Activated CD8-positive, alpha-beta memory T cell treated with anti-CD3 and anti-CD28 coated beads, Interleukin-2, amount 50 U/mL, for 1 hour (primary cell): ENCODE data around the gene ROR1.

Experiments used
- DNase-seq: peaks from one replicate; pipeline ENCODE4 v3.0.0-alpha.2; 2020; ENCODE audit errors: extremely low read depth

Gene ROR1

DNA sequence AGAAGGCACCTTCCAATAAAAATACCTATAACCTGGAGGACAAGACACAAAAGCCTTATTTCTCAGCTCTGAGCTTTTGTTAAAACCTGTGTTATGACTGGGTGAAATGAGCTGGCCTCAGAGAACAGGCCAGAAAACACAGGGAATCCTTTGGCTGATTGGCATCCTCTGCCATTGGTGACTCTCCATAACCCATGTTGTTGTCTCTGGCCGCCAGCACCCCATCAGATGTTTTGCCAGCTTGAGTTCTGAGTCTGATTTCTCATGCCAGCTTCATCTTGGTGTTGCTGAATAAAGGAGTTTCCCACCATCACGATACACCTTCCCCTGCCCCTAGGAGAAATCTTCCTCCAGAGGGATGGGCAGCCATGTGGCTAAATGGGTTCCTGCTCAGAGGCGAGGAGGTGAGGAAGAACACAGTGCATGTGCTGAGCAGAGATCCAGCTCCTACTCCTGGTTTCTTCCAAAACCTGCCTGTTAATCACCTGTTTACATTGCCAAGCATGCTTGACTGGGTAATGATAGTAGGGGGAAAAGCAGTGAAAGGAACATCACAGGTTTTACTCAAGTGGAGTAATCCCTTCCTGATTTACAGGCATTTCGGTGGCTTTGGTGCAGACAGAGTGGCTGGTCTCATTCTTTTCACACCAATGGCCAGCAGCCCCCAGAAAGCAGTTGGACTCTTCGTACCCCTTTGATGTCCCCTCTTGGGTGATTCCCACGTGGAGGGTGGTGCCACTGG lies 109.8 kb downstream of the ROR1 start:
- DNase-seq: no peak

DNA sequence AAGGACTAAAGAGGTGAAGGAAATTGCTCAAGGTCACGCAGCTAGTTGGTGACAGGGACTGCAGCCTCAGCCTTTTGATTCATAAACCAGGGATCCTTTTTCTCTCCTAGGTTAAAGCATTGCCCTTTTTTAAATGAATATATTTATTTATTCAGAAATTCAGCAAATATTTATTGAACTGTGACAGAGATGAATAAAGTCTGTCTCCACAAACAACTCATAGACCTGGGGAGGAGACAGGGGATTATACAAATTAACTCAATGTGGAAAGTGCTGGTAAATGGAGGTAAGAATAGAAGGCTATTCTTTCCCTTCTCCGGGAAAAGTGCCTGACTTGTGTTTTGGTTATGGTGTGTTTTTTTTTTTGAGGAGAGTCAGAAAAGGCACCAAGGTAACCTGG lies 110.7 kb downstream of the ROR1 start:
- no peak for DNase-seq

DNA sequence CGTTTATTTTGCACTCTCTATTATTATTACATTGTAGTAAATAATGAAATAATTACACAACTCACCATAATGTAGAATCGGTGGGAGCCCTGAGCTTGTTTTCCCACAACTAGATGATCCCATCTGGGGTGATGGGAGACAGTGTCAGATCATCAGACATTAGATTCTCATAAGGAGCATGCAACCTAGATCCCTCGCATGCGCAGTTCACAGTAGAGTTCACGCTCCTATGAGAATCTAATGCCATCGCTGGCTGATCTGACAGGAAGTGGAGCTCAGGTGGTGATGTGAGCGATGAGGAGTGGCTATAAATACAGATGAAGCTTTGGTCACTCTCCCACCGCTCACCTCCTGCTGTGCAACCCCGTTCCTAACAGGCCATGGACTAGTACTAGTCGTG lies 112.1 kb downstream of the ROR1 start:
- DNase-seq: no peak

DNA sequence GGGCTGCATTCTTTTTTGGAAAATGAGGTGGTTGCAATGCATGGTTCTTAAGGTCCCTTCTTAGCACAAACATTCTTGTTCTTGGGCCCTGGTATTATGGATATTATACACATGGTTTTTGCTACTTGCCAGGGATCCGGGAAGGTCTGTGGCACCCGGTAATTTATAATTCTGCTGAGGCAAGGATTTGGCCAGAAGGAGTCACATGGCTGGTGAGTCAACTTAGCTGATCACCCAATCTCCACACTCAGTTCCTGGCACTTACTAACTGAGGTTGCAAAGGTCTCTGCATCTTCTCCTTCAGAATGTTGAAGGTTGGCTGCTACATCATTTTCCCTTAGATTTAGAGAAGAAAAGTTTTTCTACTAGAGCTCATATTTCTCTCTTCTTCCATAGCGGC lies 112.5 kb downstream of the ROR1 start:
- DNase-seq: no peak

DNA sequence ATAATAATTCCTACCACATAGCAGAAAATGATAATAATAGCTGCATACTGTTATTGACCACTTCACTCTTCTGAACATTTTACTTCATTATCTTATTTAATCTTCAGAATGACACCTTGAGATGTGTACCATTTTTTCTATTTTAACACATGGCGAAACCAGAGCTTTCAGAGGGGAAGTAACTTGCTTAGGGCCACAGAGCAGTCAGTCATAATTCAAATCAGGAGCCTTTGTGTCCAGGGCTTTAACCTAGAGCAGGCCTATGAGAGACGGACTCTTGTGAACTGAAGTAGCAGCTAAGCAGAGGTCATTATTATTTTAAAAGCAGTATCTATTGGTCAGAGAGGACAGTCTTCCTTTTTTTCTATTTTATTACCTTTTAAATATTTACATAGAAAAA lies 114.0 kb downstream of the ROR1 start:
- no peak for DNase-seq

DNA sequence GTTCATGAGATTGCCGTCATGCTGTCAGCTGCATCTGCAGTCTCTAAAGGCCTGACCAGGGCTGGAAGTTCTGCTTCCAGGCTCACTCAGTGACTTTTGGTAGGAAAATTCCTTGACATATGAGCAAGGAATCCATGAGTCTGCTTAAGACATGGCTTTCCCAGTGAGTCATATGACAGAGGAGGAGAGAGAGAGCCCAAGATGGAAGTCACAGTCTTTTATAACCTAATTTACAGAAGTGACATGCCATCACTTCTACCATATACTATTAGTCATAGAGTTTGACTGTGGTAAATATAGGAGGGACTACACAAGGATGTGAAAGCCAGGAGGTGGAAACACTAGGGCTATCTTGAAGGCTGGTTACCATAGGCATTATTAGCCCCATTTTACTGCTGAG lies 115.2 kb downstream of the ROR1 start:
- DNase-seq: no peak

DNA sequence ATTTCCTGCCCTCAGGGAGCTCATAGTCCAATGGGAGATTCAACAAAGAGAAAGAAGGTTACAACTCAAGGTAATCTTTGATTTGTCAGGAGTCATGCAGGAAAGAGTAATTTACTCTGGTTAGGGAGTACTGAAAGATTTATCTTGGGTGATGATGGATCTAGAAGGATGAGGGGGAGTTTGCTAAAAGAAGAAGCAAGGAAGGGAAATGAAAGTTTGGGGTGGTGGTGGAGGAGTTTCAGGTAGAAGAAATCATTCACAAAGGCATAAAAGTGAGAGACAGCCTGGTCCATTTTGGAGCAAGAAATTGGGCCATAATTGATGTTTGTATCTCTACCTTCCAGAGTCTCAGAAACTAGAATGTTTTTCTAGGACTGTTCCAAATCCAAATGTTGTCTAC lies 116.7 kb downstream of the ROR1 start:
- no peak for DNase-seq

DNA sequence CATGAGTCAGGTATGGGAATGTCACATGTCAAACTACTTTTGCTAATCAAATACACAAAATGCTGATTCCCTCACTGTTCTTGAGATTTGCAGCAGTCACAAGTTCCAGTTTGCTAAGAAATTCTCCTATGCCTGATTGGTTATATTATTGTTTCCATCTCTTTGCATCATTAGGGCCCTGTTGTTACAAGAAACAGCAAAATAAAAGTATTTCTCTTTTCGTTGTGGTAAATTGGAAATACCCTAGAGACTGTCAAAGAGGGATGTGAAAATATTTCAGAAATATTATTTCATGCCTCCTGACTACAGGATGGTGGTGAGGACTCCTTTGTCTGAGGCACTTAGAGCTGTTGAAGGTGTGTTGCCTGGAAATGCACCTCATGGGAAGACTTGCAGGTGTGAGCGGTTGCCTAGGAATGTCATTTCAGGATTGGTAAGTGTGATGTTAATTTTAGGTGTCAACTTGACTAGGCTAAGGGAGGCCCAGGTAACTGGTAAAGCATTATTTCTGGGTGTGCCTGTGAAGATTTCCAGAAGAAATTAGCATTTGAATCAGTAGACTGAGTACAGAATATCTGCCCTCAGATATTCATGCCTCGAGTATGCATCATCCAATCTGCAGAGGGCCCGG lies 117.4 kb downstream of the ROR1 start:
- no peak for DNase-seq

DNA sequence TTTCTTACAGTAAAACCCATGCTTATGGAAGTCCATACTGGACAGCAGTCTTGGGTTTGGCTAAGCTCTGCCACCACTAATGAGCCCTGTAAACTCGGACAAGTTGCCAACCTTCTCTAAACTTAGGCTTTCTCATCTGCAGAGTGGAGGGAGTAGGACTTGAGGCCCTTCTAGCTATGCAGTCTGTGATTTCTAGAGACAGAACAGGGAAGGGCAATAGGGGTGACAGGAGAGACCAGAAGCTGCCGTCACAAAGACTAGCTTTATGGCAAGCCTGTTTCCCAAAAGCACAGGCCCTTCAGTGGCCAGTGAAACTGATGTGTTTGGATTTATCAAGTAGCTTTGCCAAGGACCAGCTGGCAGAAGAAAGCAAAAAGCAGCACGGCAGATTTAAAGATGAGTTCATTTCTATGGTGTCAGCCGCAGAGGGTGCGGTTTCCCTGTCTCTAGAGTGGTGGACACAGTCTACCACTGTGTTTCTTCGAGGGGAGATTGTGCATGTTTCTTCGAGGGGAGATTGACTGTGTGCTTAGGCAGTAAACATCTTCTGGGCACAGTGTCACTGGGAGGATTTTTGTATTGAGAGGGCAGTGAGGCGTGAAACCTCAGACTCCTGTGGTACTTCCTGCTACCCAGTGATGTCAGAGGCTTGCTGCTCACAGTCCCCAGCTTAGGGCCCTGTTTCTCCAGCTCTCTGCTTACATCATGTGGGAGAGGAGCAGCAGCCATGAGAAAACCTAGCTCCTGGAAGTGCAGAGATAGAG lies 119.0 kb downstream of the ROR1 start:
- no peak for DNase-seq

DNA sequence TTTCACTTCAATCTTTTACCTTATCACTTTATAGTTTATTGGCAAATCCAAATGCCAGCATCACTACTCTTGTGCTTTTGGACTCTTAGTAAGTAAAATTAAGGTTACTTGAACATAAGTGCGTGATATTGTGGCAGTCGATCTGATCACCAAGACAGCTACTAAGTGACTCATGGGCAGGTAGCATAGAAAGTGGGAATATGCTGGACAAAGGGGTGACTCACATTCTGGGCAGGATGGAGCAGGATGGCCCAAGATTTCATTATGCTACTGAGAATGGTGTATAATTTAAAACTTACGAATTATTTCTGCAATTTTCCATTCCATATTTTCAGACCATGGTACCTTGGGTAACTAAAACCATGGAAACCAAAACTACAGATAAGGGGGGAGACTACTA lies 120.2 kb downstream of the ROR1 start:
- DNase-seq: no peak

DNA sequence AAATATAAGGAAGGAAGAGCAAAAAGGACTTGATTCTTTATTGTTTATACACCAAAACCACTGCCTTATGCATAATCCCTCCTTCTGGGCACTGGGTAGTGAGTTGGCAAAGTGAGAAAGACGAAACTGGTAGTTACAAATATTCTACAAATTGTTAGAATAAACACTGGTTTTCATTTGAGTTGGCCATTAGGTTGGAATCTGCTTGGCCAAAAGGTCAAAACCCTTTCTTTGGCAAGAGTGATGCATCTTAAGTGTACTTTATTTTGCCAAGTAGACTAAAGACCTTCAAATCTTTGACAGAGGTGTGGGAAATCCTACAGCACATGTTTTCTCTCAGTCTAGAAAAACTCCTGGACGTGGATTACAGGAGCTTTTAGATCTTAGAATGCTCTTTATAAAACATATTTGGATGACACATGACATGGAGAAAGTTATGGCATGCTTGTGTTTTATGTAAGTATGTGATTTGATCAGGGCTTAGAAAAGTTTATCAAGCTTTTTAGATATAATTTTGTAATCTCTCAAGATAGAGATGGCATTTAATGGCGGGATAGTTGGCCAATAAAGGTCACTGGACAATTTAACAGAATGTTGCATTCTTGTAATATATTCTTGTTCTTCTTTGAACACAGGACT lies 120.9 kb downstream of the ROR1 start:
- no peak for DNase-seq

DNA sequence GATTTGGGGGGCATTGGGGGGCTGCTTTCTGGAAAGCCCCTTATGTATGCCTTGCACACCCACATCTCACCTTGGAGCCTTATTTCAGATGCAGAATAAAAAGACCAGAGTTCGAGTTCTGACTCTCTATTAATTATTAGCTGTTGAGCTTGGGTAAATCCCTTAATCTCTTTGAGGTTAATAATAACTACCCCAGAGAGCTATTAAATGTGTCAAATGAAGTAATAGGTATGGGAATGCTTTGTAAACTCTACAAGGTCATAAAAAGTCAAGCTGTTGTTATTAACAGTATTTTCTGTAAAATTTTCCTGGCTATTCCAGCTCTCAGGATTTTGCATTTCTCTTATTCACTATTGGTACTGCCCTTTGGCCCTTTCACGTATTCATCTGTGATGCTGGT lies 122.9 kb downstream of the ROR1 start:
- no peak for DNase-seq

DNA sequence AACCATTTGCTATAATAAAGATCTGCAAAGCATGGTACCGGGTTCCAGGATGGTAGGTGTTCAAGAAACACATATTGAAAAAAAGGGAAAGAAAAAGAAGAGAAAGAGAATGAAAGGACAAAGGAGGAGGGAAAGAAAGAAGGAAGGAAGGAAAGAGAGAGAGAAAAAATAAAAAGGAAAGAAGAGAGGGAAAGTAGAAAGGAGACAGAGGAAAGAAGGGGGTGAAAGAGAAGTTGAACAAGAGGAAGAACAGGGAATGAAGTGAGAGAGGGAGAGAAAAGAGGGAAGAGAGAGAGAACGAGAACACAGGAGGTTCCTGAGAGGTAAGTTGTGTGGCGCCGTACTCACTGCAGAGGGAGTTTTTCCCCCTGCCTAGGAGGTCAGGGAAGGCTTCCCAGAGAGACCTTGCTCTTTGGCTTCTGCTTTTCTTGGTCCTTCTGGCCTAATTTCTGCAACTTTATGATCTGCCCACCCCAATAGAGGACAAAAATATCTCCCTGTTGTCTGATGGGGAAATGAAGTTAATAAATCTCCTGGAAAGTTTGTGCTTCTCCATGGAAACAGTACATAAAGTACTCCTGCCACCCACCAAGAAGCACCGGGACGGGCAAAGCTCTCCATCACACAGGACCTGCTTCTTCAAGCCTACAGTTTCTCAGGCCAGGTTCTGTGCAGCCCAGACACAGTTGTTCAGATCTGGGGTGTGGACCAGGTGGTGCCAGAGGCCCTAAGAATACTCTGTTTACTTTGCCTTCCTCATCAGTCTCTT lies 124.8 kb downstream of the ROR1 start:
- DNase-seq: no peak

DNA sequence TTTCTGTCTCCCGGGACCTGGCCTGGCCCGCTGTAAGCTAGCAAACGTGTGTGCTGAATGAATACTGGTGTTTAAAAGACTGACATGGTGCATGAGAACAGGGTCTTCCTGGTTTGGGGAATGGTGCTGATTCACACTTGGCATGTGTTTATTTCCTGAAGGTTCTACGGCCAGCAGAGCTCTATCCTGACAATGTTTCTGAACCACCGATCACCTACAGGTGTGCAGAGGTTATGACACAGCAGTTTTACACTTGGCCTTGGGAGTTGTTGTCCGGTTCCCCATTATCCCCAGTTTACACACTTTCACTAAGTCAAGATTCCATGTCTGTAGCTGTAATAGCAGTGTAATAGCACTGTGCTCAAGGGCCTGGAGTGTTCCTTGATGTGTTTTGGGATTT lies 127.3 kb downstream of the ROR1 start:
- DNase-seq: no peak

DNA sequence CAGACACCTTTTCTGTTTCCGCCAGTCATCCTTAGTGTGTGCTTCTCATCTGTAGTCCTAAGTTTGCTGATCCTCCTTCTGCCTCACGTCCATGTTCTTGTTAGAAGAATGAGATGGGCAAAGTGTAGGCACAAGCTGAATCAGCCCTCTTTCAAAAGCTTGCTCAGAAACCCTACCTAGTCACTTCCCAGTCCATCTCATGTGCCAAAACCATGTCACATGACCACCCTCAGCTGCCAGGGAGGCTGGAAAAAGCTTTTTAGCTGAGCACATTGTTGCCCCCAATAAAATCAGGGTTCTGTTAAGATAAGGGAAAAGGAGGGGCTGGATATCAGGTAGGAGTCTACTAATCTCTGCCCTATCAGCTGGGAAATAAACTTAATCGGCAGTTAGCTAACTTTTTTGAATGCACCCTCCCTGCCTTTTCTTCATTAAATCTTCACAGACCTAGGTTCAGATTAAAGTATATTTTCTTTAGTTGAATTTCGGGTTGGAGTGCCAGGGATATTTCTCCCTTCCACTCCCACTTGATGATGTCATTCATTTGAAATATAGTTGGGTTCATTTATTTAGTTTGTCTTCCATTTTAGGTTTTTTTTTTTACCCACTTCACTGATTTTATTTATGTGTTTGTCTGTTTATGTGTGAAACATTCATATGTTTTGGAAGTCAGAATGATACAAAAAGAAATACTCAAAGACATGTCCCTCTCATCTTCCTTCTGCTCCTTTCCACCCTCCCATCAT lies 129.2 kb downstream of the ROR1 start:
- DNase-seq: no peak

DNA sequence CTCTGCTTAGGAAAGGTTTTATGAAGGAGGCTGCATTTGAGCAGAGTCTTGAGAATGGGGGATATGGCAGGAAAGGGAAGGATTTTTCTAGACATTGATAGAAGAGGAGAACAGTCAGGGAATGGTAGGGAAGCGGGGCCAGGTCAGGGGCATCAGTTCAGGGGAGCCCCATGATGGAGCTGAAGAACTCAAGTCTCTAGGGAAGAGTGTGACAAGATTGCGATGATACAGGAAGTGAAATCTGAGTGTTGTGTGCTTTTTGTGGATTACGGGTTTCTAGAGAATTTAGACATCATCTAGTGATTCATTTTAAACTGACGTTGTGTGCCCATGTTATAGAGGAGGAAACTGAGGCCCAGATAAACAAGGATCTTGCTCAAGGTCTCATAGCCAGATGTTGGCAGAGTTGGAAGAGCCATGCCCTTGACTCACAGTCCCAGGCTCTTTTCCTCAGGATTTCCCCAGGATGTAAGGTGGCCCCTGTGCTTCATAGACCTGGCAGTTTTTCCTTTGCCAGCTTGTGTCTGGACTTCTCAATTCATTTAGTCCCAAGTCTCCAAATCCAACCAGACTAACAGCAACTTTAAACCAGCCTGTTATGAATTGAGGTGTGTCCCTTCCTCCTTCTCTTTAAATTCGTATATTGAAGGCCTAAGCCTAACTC lies 130.3 kb downstream of the ROR1 start:
- DNase-seq: no peak

DNA sequence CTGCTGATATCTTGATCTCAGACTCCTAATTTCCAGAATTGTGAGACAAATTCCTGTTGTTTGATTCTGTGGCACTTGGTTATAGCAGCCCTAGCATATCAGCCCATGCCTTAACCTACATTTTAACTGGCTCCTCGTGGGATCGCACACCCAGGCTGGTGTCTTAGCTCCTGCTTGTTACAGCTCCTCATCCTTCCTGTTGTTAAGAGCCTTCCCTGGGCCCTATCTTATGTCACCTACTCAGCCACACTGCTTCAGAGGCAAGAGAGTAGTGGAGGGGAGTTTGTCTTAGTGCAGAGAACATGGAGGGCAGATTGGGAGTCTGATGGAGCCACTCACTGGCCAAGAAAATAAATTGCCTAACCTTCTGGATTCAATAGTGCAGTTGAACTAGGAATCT lies 131.0 kb downstream of the ROR1 start:
- DNase-seq: no peak

DNA sequence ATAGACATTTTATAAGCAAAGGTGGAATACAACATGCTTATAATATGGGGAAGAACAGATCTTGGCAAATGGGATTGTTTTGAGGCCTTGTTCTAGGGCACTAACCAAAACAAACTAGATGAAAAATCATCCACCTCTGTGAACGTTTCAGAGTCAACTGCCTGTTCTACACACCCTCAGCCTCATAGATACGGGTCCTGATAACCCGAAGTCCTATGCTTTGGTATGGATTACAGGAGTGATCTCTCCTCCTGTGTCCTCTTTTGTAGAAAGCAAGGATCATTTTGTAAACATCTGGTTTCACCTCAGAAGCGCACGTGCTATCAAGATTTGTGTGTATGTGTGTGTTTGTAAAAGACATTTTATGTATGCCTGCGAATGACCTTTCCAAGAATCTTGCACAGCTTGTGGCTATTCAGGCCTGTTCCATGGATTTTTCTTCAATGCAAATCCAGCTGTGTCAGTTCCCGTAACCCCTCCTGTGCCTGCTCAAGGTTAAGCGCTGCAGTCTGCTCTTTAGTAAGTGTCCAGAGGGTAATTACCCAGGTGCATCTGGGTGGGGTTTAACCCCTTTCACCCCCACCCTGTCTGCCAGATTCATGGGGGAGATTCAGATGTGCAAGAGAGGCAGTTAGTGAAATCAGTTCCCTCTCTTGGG lies 132.4 kb downstream of the ROR1 start:
- no peak for DNase-seq

DNA sequence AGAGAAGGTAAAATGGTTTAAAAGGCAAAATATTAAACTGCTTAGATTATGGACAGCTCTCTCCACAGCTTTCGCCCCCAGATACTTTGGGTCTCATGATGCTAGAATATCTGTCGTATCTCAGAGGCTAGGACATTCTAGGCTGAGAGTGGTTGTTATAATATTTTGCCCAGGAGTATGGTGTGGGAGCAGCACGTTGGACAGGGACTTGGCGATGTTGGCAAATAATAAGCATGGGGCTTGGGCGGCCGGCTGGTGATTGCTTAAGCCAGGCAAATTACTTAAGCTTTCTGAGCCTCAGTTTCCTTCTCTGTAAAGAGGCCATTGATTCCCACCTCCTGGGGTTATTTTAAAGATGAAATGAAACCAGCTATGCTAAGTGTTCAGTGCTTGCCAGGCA lies 133.2 kb downstream of the ROR1 start:
- no peak for DNase-seq

DNA sequence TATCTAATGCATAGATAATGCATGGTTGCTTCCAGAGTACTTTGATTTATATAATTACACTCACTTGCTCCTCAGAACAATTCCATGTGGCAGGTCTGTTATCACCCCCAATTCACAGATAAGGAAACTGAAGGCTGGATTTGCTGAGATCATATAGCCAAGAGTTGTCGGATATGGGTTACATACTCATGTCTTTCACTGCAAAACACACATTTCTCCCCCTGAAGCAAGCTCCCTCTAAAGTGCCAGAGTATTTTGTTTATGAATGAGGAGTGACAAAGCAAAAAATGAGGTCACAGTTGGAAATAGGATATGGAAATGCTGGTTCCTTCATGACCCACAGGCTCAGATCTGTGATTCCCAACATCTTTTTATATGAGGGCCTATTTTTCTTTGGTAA lies 134.2 kb downstream of the ROR1 start:
- no peak for DNase-seq
